Loucy (cell line): Measurements from ENCODE around the gene CDX2.

Experiments used
- H2AFZ ChIP-seq: fragments of 200-600 bp; sonication (generic); 2 replicates; pipeline ENCODE4 v1.6.0; 2016; ENCODE audit warnings: antibody characterized with exemption, mild to moderate bottlenecking, low read length, moderate library complexity
- H3F3A ChIP-seq: fragments of 200-600 bp; 2 replicates; pipeline ENCODE4 v1.6.0; 2016; ENCODE audit warnings: antibody characterized with exemption, low read depth, mild to moderate bottlenecking
- H3K27me3 ChIP-seq: fragments of 200-600 bp; sonication (generic); 2 replicates; pipeline ENCODE4 v1.6.1; 2014; ENCODE audit warnings: low read length, mild to moderate bottlenecking; ENCODE audit not compliant: insufficient read depth, poor library complexity, severe bottlenecking
- H3K36me3 ChIP-seq: fragments of 200-600 bp; sonication (generic); 2 replicates; pipeline ENCODE4 v1.6.1; 2016; ENCODE audit warnings: low read length; ENCODE audit not compliant: insufficient read depth
- H3K4me1 ChIP-seq: fragments of 200-600 bp; sonication (generic); 2 replicates; pipeline ENCODE4 v1.5.1; 2014; ENCODE audit warnings: low read length, mild to moderate bottlenecking; ENCODE audit not compliant: insufficient read depth, poor library complexity, severe bottlenecking
- H3K4me2 ChIP-seq: fragments of 200-600 bp; sonication (generic); 2 replicates; pipeline ENCODE4 v1.6.0; 2014; ENCODE audit warnings: antibody characterized with exemption, low read length, low read depth, mild to moderate bottlenecking; ENCODE audit not compliant: poor library complexity, severe bottlenecking
- H3K4me3 ChIP-seq: fragments of 200-600 bp; sonication (generic); 2 replicates; pipeline ENCODE4 v1.5.1; 2014; ENCODE audit warnings: low read length, mild to moderate bottlenecking, mixed read lengths; ENCODE audit not compliant: poor library complexity, severe bottlenecking
- H3K79me2 ChIP-seq: fragments of 200-600 bp; sonication (generic); 2 replicates; pipeline ENCODE4 v1.6.1; 2014; ENCODE audit warnings: low read length; ENCODE audit not compliant: insufficient read depth
- H3K9ac ChIP-seq: fragments of 200-600 bp; sonication (generic); 2 replicates; pipeline ENCODE4 v1.6.0; 2014; ENCODE audit warnings: mild to moderate bottlenecking, low read depth, low read length, moderate library complexity; ENCODE audit not compliant: poor library complexity, severe bottlenecking
- H3K9me2 ChIP-seq: fragments of 200-600 bp; sonication (generic); replicated peaks from 2 replicates; pipeline ENCODE4 v1.6.1; 2016; ENCODE audit warnings: low read depth, low read length, mixed read lengths
- H3K9me3 ChIP-seq: fragments of 200-600 bp; sonication (generic); 2 replicates; pipeline ENCODE4 v1.6.1; 2014; ENCODE audit warnings: mild to moderate bottlenecking, antibody characterized with exemption, low read length, low read depth; ENCODE audit not compliant: insufficient read depth
- H4K20me1 ChIP-seq: fragments of 200-600 bp; sonication (generic); 2 replicates; pipeline ENCODE4 v1.6.0; 2014; ENCODE audit warnings: antibody characterized with exemption, low read length, mild to moderate bottlenecking; ENCODE audit not compliant: insufficient read depth, poor library complexity, severe bottlenecking
- EZH2phosphoT487 ChIP-seq: fragments of 200-600 bp; IDR thresholded peaks from 2 replicates; pipeline ENCODE4 v1.6.1; 2018; ENCODE audit warnings: antibody characterized with exemption, mild to moderate bottlenecking, moderate library complexity, borderline replicate concordance
- TF ChIP-seq, protein P1 (sequence below): fragments of 200-600 bp; sonication (generic); conservative IDR thresholded peaks from 2 replicates; pipeline ENCODE4 v1.5.1; 2014; ENCODE audit warnings: mild to moderate bottlenecking, antibody characterized with exemption, low read length

Gene CDX2

DNA sequence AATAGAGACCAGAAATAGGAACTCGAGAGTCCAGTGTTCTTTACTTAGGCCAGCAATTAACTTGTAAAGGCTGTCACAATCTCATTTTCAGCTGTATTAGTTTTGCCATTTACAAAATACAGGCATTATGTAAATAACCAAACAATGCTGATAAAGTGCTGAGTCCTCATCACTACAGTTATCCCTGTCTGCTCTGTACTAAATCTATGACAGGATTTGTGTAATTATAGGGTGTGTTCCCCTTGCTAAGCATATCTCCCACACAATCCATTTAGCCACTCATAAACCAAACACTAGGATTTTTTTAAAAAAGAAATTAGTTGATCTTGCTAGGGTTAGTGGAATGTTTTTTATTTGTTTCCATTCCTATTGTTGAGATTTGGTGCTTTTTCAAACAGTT, 26.1 kb downstream of the CDX2 start:
- no peak overlapping the region for H2AFZ ChIP-seq
- H3K9me2 ChIP-seq: no peaks in the 10 kb centered on the region
- no peaks in the 10 kb centered on the region for H3K27me3 ChIP-seq
- no peak overlapping the region for H3K4me2 ChIP-seq
- TF ChIP-seq EZH2phosphoT487: no peak
- TF ChIP-seq, protein P1, sequence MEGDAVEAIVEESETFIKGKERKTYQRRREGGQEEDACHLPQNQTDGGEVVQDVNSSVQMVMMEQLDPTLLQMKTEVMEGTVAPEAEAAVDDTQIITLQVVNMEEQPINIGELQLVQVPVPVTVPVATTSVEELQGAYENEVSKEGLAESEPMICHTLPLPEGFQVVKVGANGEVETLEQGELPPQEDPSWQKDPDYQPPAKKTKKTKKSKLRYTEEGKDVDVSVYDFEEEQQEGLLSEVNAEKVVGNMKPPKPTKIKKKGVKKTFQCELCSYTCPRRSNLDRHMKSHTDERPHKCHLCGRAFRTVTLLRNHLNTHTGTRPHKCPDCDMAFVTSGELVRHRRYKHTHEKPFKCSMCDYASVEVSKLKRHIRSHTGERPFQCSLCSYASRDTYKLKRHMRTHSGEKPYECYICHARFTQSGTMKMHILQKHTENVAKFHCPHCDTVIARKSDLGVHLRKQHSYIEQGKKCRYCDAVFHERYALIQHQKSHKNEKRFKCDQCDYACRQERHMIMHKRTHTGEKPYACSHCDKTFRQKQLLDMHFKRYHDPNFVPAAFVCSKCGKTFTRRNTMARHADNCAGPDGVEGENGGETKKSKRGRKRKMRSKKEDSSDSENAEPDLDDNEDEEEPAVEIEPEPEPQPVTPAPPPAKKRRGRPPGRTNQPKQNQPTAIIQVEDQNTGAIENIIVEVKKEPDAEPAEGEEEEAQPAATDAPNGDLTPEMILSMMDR: no peak
- H3K9me3 ChIP-seq: peaks cover 4% of the 10 kb centered on the region; the same call in 1 of the 2 replicates
- H3K9ac ChIP-seq: no peak overlapping the region
- no peaks in the 10 kb centered on the region for H3K4me1 ChIP-seq
- H3F3A ChIP-seq: no peaks in the 10 kb centered on the region
- H4K20me1 ChIP-seq: no peaks in the 10 kb centered on the region
- H3K79me2 ChIP-seq: no peaks in the 10 kb centered on the region
- no peaks in the 10 kb centered on the region for H3K36me3 ChIP-seq
- H3K4me3 ChIP-seq: no peak overlapping the region

DNA sequence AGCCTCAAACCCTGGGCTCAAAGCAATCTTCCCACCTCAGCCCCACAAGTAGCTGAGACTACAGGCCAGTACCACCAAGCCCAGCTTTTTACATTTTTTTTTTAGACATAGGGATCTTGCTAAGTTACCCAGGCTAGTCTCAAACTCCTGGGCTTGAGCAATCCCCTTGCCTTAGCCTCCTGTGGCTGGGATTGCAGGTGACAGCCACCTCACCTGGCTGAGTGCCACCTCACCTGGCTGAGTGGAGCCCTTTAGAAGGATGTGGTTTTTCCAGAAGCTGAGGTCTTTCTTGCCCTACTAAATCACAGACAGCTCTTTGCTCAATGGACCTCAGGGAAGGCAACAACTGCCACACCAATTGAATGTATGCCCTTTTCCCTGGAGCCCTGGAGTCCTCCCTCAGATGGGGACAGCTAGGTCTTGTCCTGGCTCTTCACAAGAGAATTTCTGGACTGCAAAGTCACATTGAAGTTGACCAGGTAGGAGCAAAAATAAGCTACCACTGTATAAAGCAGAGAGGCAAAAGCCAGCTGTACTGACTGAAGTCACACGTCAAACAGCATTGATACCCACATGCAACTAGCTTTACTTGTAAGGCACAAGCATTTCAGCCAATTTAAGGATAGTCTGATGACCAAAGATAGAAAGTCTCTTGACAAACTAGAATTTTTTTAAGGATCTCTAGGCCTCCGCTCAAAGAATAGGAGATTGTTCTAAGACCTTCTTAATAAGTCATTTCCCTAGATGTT, 35.4 kb downstream of the CDX2 start:
- Histone ChIP-seq H3K9me3 (no peaks in the 10 kb centered on the region), H3K4me1 (no peaks in the 10 kb centered on the region), H3K9me2 (no peaks in the 10 kb centered on the region), H3F3A (no peaks in the 10 kb centered on the region), H3K9ac (no peak overlapping the region), H3K36me3 (no peaks in the 10 kb centered on the region), H3K4me2 (no peak overlapping the region), H4K20me1 (no peaks in the 10 kb centered on the region), H3K4me3 (no peak overlapping the region), H2AFZ (no peak overlapping the region), H3K27me3 (no peaks in the 10 kb centered on the region), H3K79me2 (no peaks in the 10 kb centered on the region)
- TF ChIP-seq EZH2phosphoT487: no peak
- TF ChIP-seq, protein P1: no peak

DNA sequence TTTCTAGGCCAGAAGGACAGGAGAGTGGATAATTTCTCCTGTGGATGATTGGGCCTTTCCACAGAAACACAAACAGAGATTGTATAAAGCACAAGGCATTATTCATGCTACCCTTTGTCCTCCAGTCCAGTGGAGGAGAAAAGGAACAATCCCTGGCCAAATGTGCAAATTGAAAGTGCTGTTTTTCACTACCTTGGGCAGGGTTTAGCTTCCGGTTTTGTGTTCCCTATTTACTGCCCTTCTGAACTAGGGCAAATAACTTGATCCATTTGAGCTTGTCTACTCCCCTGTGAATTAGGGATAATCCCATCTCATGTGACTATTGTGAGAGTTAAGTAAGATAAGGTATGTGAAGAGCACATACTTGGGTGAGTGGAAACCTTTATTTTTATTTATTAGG, 36.0 kb downstream of the CDX2 start:
- Histone ChIP-seq H3K4me3 (no peak overlapping the region), H3F3A (no peaks in the 10 kb centered on the region), H3K36me3 (no peaks in the 10 kb centered on the region), H3K9me2 (no peaks in the 10 kb centered on the region), H3K4me1 (no peaks in the 10 kb centered on the region), H3K79me2 (no peaks in the 10 kb centered on the region), H3K27me3 (no peaks in the 10 kb centered on the region), H3K4me2 (no peak overlapping the region), H3K9me3 (no peaks in the 10 kb centered on the region), H2AFZ (no peak overlapping the region), H4K20me1 (no peaks in the 10 kb centered on the region), H3K9ac (no peak overlapping the region)
- TF ChIP-seq, protein P1: no peak
- TF ChIP-seq EZH2phosphoT487: no peak
